Tibial nerve (tissue), 4 donors: ENCODE data around the gene KLF11.

Experiments used
- CTCF ChIP-seq, 5 experiments: fragments of 200-600 bp in 3 of 5; fragments of 450-650 bp in 2 of 5; sonication (generic) in 3 of 5; IDR thresholded peaks; one replicate each; pipeline ENCODE4 v1.5.1; 2016 to 2019; ENCODE audit warnings: antibody characterized with exemption in 5 of 5, mild to moderate bottlenecking in 3 of 5, moderate library complexity in 2 of 5
- EP300 ChIP-seq, 2 donors: sonication (generic); formaldehyde crosslinking; IDR thresholded peaks; one replicate each; pipeline ENCODE4 v1.6.1; 2017; ENCODE audit warnings: antibody characterized with exemption in 2 of 2, mild to moderate bottlenecking in 1 of 2
- POLR2A ChIP-seq, 2 donors: fragments of 450-650 bp; IDR thresholded peaks; one replicate each; pipeline ENCODE4 v1.6.1; 2017; ENCODE audit warnings: antibody characterized with exemption in 2 of 2, mild to moderate bottlenecking in 2 of 2, moderate library complexity in 2 of 2

DNA sequence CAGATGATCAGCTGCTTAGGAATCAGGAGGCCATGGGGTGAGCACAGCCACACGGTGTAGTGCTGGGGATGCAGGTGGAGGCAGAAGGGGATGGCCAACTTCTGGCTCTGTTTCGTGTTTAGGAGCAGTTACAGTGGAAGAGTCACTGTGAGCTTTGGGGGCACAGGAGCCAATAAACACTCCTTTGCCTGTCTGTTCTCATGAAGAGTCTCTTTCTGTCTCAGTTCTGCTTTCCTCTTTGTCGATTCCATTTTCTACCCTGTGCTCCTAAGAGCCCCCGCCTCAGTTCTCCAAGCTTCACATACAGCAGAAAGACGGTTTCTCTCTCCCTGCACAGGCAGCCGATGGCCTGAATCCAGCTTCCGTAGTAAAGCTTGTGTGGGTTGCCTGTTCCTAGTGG is 58.1 kb downstream of the KLF11 start:
- TF ChIP-seq CTCF (IDR thresholded peaks at IDR 0.05) (no peak), EP300 (IDR thresholded peaks at IDR 0.05) (no peak), POLR2A (IDR thresholded peaks at IDR 0.05) (no peak)
